HEK293 (cell line): ENCODE data around the gene LEFTY1.

Experiments
- BCL6B ChIP-seq: fragments of 450-650 bp; formaldehyde crosslinking; IDR thresholded peaks from 2 replicates; pipeline ENCODE4 v1.5.1; 2017; ENCODE audit warnings: missing biosample characterization, missing genetic modification characterization
- GFI1B ChIP-seq: fragments of 450-650 bp; formaldehyde crosslinking; IDR thresholded peaks from 2 replicates; pipeline ENCODE4 v1.5.1; 2016; ENCODE audit warnings: missing biosample characterization, missing genetic modification characterization
- GLI4 ChIP-seq: fragments of 450-650 bp; formaldehyde crosslinking; IDR thresholded peaks from 2 replicates; pipeline ENCODE4 v1.5.1; 2016; ENCODE audit warnings: missing biosample characterization, missing genetic modification characterization
- HOXD13 ChIP-seq: sonication (generic); formaldehyde crosslinking; IDR thresholded peaks from 2 replicates; pipeline ENCODE4 v1.8.0; 2022; ENCODE audit warnings: missing genetic modification reagents, borderline replicate concordance
- KLF16 ChIP-seq: fragments of 450-650 bp; formaldehyde crosslinking; IDR thresholded peaks from 2 replicates; pipeline ENCODE4 v1.5.1; 2017; ENCODE audit warnings: missing biosample characterization, missing genetic modification characterization
- PRDM1 ChIP-seq: fragments of 450-650 bp; formaldehyde crosslinking; IDR thresholded peaks from 2 replicates; pipeline ENCODE4; 2016; ENCODE audit warnings: missing biosample characterization, missing genetic modification characterization
- SCRT1 ChIP-seq: fragments of 450-650 bp; formaldehyde crosslinking; IDR thresholded peaks from 2 replicates; pipeline ENCODE4 v1.5.1; 2016; ENCODE audit warnings: missing biosample characterization, missing genetic modification characterization, borderline replicate concordance
- SP2 ChIP-seq: fragments of 450-650 bp; formaldehyde crosslinking; IDR thresholded peaks from 2 replicates; pipeline ENCODE4 v1.5.1; 2016; ENCODE audit warnings: missing biosample characterization, missing genetic modification characterization
- WT1 ChIP-seq: fragments of 450-650 bp; formaldehyde crosslinking; IDR thresholded peaks from 2 replicates; pipeline ENCODE4 v1.5.1; 2016; ENCODE audit warnings: missing biosample characterization, missing genetic modification characterization
- YY2 ChIP-seq: fragments of 450-650 bp; formaldehyde crosslinking; IDR thresholded peaks from 2 replicates; pipeline ENCODE4 v1.5.1; 2016; ENCODE audit warnings: missing biosample characterization, missing genetic modification characterization
- ZBTB17 ChIP-seq: fragments of 450-650 bp; formaldehyde crosslinking; IDR thresholded peaks from 2 replicates; pipeline ENCODE4 v1.5.1; 2016; ENCODE audit warnings: missing biosample characterization, missing genetic modification characterization
- ZBTB20 ChIP-seq: fragments of 450-650 bp; formaldehyde crosslinking; IDR thresholded peaks from 2 replicates; pipeline ENCODE4 v1.5.1; 2016; ENCODE audit warnings: missing biosample characterization, missing genetic modification characterization
- ZBTB26 ChIP-seq: fragments of 450-650 bp; formaldehyde crosslinking; optimal IDR thresholded peaks from 2 replicates; pipeline ENCODE3; 2016; ENCODE audit warnings: missing biosample characterization, mild to moderate bottlenecking, missing genetic modification characterization
- ZBTB6 ChIP-seq: fragments of 450-650 bp; formaldehyde crosslinking; IDR thresholded peaks from 2 replicates; pipeline ENCODE4 v1.5.1; 2017; ENCODE audit warnings: missing biosample characterization, missing genetic modification characterization
- ZBTB7A ChIP-seq: fragments of 450-650 bp; formaldehyde crosslinking; IDR thresholded peaks from 2 replicates; pipeline ENCODE4 v1.5.1; 2016; ENCODE audit warnings: low read depth, missing biosample characterization, missing genetic modification characterization
- ZIC2 ChIP-seq: fragments of 450-650 bp; formaldehyde crosslinking; IDR thresholded peaks from 2 replicates; pipeline ENCODE4 v1.5.1; 2016; ENCODE audit warnings: missing biosample characterization, missing genetic modification characterization
- ZNF133 ChIP-seq: fragments of 450-650 bp; formaldehyde crosslinking; IDR thresholded peaks from 2 replicates; pipeline ENCODE4 v1.5.1; 2016; ENCODE audit warnings: missing biosample characterization, missing genetic modification characterization
- ZNF18 ChIP-seq: fragments of 450-650 bp; formaldehyde crosslinking; IDR thresholded peaks from 2 replicates; pipeline ENCODE4 v1.5.1; 2016; ENCODE audit warnings: missing biosample characterization, missing genetic modification characterization
- ZNF214 ChIP-seq: fragments of 450-650 bp; formaldehyde crosslinking; IDR thresholded peaks from 2 replicates; pipeline ENCODE4 v1.5.1; 2017; ENCODE audit warnings: missing biosample characterization, mild to moderate bottlenecking, missing genetic modification characterization, borderline replicate concordance
- ZNF221 ChIP-seq: fragments of 450-650 bp; formaldehyde crosslinking; IDR thresholded peaks from 2 replicates; pipeline ENCODE4 v1.5.1; 2017; ENCODE audit warnings: missing biosample characterization, missing genetic modification characterization, borderline replicate concordance
- ZNF311 ChIP-seq: fragments of 450-650 bp; formaldehyde crosslinking; IDR thresholded peaks from 2 replicates; pipeline ENCODE4 v1.5.1; 2017; ENCODE audit warnings: missing biosample characterization, missing genetic modification characterization, borderline replicate concordance
- ZNF324 ChIP-seq: fragments of 450-650 bp; formaldehyde crosslinking; IDR thresholded peaks from 2 replicates; pipeline ENCODE4 v1.5.1; 2016; ENCODE audit warnings: missing biosample characterization, missing genetic modification characterization
- ZNF341 ChIP-seq: fragments of 450-650 bp; formaldehyde crosslinking; IDR thresholded peaks from 2 replicates; pipeline ENCODE4; 2016; ENCODE audit warnings: low read depth, missing biosample characterization, missing genetic modification characterization
- ZNF391 ChIP-seq: fragments of 450-650 bp; formaldehyde crosslinking; IDR thresholded peaks from 2 replicates; pipeline ENCODE4 v1.5.1; 2016; ENCODE audit warnings: low read depth, missing biosample characterization, missing genetic modification characterization, borderline replicate concordance
- ZNF404 ChIP-seq: fragments of 450-650 bp; formaldehyde crosslinking; IDR thresholded peaks from 2 replicates; pipeline ENCODE4 v1.5.1; 2017; ENCODE audit warnings: missing biosample characterization, missing genetic modification characterization
- ZNF433 ChIP-seq: fragments of 450-650 bp; formaldehyde crosslinking; IDR thresholded peaks from 2 replicates; pipeline ENCODE4 v1.5.1; 2016; ENCODE audit warnings: missing biosample characterization, missing genetic modification characterization, low read depth
- ZNF521 ChIP-seq: fragments of 450-650 bp; formaldehyde crosslinking; IDR thresholded peaks from 2 replicates; pipeline ENCODE4 v1.5.1; 2017; ENCODE audit warnings: missing biosample characterization, mild to moderate bottlenecking, missing genetic modification characterization
- ZNF561 ChIP-seq: fragments of 450-650 bp; IDR thresholded peaks from 2 replicates; pipeline ENCODE4 v1.5.1; 2018; ENCODE audit warnings: missing biosample characterization, missing genetic modification characterization, borderline replicate concordance
- ZNF645 ChIP-seq: fragments of 450-650 bp; formaldehyde crosslinking; IDR thresholded peaks from 2 replicates; pipeline ENCODE4; 2016; ENCODE audit warnings: missing biosample characterization, missing genetic modification characterization
- ZNF768 ChIP-seq: fragments of 450-650 bp; formaldehyde crosslinking; IDR thresholded peaks from 2 replicates; pipeline ENCODE4 v1.5.1; 2018; ENCODE audit warnings: missing biosample characterization, mild to moderate bottlenecking, missing genetic modification characterization
- ZSCAN30 ChIP-seq: fragments of 450-650 bp; IDR thresholded peaks from 2 replicates; pipeline ENCODE4 v1.5.1; 2018; ENCODE audit warnings: missing biosample characterization, mild to moderate bottlenecking, missing genetic modification characterization, moderate library complexity
- ZSCAN5A ChIP-seq: fragments of 450-650 bp; formaldehyde crosslinking; IDR thresholded peaks from 2 replicates; pipeline ENCODE4 v1.5.1; 2016; ENCODE audit warnings: missing biosample characterization, missing genetic modification characterization
- ZXDB ChIP-seq: fragments of 450-650 bp; formaldehyde crosslinking; IDR thresholded peaks from 2 replicates; pipeline ENCODE4 v1.5.1; 2016; ENCODE audit warnings: missing biosample characterization, missing genetic modification characterization

Gene LEFTY1

GRCh38 chr1:225881959-225882693, 6.8 kb downstream of the LEFTY1 start, which contains the start of gene TMEM63A (continued):
- TF ChIP-seq ZNF561 (tag by site-specific recombination) (peak; percentile 95), ZXDB (tag by site-specific recombination) (peak; percentile 75), WT1 (tag by site-specific recombination) (peak; percentile 55; the same call in 1 of the 2 replicates), YY2 (tag by site-specific recombination) (0 out of 2 replicates have a peak, but pooled peaks have one; percentile 26), ZNF311 (tag by site-specific recombination) (no peak), ZSCAN5A (tag by site-specific recombination) (no peak; the same call in 1 of the 2 replicates), ZSCAN30 (tag by site-specific recombination) (peak; percentile 62; the same call in 1 of the 2 replicates), ZNF324 (tag by site-specific recombination) (peak; percentile 57; the same call in 1 of the 2 replicates), ZNF521 (tag by site-specific recombination) (no peak), ZBTB20 (tag by site-specific recombination) (peak; percentile 67; the same call in 1 of the 2 replicates), GFI1B (tag by site-specific recombination) (no peak), ZIC2 (tag by site-specific recombination) (no peak; the same call in 1 of the 2 replicates), ZBTB17 (tag by site-specific recombination) (peak; percentile 98), BCL6B (0 out of 2 replicates have a peak, but pooled peaks have one; percentile 28), KLF16 (tag by site-specific recombination) (peak; percentile 79), ZNF768 (tag by site-specific recombination) (no peak; the same call in 1 of the 2 replicates), ZNF341 (tag by site-specific recombination) (peak; percentile 60), ZNF645 (tag by site-specific recombination) (no peak), ZNF391 (tag by site-specific recombination) (peak; percentile 46; the same call in 1 of the 2 replicates), ZBTB7A (tag by site-specific recombination) (peak; percentile 83), ZNF433 (tag by site-specific recombination) (no peak), ZBTB26 (tag by site-specific recombination) (peak; percentile 82), SCRT1 (tag by site-specific recombination) (no peak), ZNF214 (no peak), HOXD13 (CRISPR knock-in tag) (no peak), GLI4 (no peak), ZNF18 (tag by site-specific recombination) (no peak), ZNF404 (tag by site-specific recombination) (no peak), ZNF133 (tag by site-specific recombination) (no peak), ZBTB6 (tag by site-specific recombination) (no peak), PRDM1 (tag by site-specific recombination) (peak; percentile 87), SP2 (tag by site-specific recombination) (peak; percentile 87), ZNF221 (no peak)
